Subcutaneous abdominal adipose tissue (tissue), 5 donors: ENCODE measurements around the gene GADD45B.

Experiments
- H3K27ac ChIP-seq: one replicate; pipeline ENCODE4 v1.7.0; 2013; ENCODE audit warnings: low read depth, mild to moderate bottlenecking, inconsistent platforms, low read length, moderate library complexity
- H3K27me3 ChIP-seq, 5 donors: one replicate each; pipeline ENCODE4 v1.7.0; 2013; ENCODE audit warnings: low read length in 5 of 5, inconsistent platforms in 1 of 5; ENCODE audit not compliant: control insufficient read depth in 5 of 5, insufficient read depth in 4 of 5
- H3K36me3 ChIP-seq, 5 donors: one replicate each; pipeline ENCODE4 v1.7.0; 2013; ENCODE audit warnings: low read length in 5 of 5; ENCODE audit not compliant: control insufficient read depth in 5 of 5, insufficient read depth in 5 of 5
- H3K4me1 ChIP-seq, 5 donors: one replicate each; pipeline ENCODE4 v1.7.0; 2013; ENCODE audit warnings: low read length in 5 of 5, mild to moderate bottlenecking in 3 of 5, moderate library complexity in 1 of 5; ENCODE audit not compliant: control insufficient read depth in 5 of 5, insufficient read depth in 5 of 5
- H3K4me3 ChIP-seq, 5 donors: one replicate each; pipeline ENCODE4 v1.7.0; 2013; ENCODE audit warnings: low read length in 5 of 5, low read depth in 1 of 5
- H3K9ac ChIP-seq, 5 donors: one replicate each; pipeline ENCODE4 v1.7.0; 2013; ENCODE audit warnings: low read length in 5 of 5, mild to moderate bottlenecking in 4 of 5, moderate library complexity in 3 of 5
- H3K9me3 ChIP-seq, 5 donors: one replicate each; pipeline ENCODE4 v1.7.0; 2013; ENCODE audit warnings: low read length in 5 of 5; ENCODE audit not compliant: control insufficient read depth in 5 of 5
- donor health status: healthy.
- donor health status: healthy.
- donor health status: healthy.
- donor health status: healthy.
- donor health status: healthy.

The GADD45B gene

GRCh38 chr19:2524361-2524839 is 48.5 kb downstream of the GADD45B start:
- H3K9ac ChIP-seq: no peak overlapping the region
- no peaks in the 10 kb centered on the region for H3K9me3 ChIP-seq
- peaks cover 2 to 19% (median 14%) of the 10 kb centered on the region in 5 donors for H3K4me1 ChIP-seq
- H3K4me3 ChIP-seq: no peak overlapping the region
- H3K36me3 ChIP-seq: peaks cover 0 to 4% (median 0%) of the 10 kb centered on the region in 5 donors
- H3K27ac ChIP-seq: no peak overlapping the region
- no peaks in the 10 kb centered on the region for H3K27me3 ChIP-seq

GRCh38 chr19:2524840-2525723 is 49.2 kb downstream of the GADD45B start:
- Histone ChIP-seq H3K27ac (no peak overlapping the region), H3K4me3 (peak overlapping the region in 4 of 5 donors; percentile 7 to 41 (median 28))

GRCh38 chr19:2527171-2527570 is 51.2 kb downstream of the GADD45B start:
- H3K4me3 ChIP-seq: no peak overlapping the region
- H3K9me3 ChIP-seq: no peaks in the 10 kb centered on the region
- H3K4me1 ChIP-seq: peaks cover 2 to 24% (median 15%) of the 10 kb centered on the region in 5 donors
- H3K27me3 ChIP-seq: no peaks in the 10 kb centered on the region
- no peak overlapping the region for H3K27ac ChIP-seq
- peaks cover 0 to 4% (median 0%) of the 10 kb centered on the region in 5 donors for H3K36me3 ChIP-seq
- no peak overlapping the region for H3K9ac ChIP-seq

More at GRCh38 chr19:2524840-2525723, 49.2 kb downstream of the GADD45B start:
- H3K27me3 ChIP-seq: no peaks in the 10 kb centered on the region
- peaks cover 0 to 4% (median 0%) of the 10 kb centered on the region in 5 donors for H3K36me3 ChIP-seq
- H3K9ac ChIP-seq: no peak overlapping the region
- peaks cover 2 to 24% (median 19%) of the 10 kb centered on the region in 5 donors for H3K4me1 ChIP-seq
- no peaks in the 10 kb centered on the region for H3K9me3 ChIP-seq

GRCh38 chr19:2527686-2528085 is 51.8 kb downstream of the GADD45B start:
- H3K9me3 ChIP-seq: no peaks in the 10 kb centered on the region
- peaks cover 2 to 24% (median 15%) of the 10 kb centered on the region in 5 donors for H3K4me1 ChIP-seq
- H3K4me3 ChIP-seq: no peak overlapping the region
- H3K9ac ChIP-seq: no peak overlapping the region
- H3K27me3 ChIP-seq: no peaks in the 10 kb centered on the region
- H3K36me3 ChIP-seq: peaks cover 0 to 4% (median 0%) of the 10 kb centered on the region in 5 donors
- H3K27ac ChIP-seq: no peak overlapping the region
